ENCODE measurements around the gene RNU5D-1. TPM values are rescaled to one million over a fixed set of nuclear protein-coding genes. Genes with fewer than 3 reads are reported as not detected.
A peak's percentile ranks its signal among the peaks of the same experiment; 100 is the strongest.

The RNU5D-1 gene
- total and polyA plus RNA-seq, 10 of the 15 experiments (the other 5 are each of a cell fraction or from before 2014, with no cell fraction given): not detected

- TF ChIP-seq, protein P1, sequence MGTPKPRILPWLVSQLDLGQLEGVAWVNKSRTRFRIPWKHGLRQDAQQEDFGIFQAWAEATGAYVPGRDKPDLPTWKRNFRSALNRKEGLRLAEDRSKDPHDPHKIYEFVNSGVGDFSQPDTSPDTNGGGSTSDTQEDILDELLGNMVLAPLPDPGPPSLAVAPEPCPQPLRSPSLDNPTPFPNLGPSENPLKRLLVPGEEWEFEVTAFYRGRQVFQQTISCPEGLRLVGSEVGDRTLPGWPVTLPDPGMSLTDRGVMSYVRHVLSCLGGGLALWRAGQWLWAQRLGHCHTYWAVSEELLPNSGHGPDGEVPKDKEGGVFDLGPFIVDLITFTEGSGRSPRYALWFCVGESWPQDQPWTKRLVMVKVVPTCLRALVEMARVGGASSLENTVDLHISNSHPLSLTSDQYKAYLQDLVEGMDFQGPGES (IDR thresholded peaks at IDR 0.05): no peak
- TF ChIP-seq, protein P2, sequence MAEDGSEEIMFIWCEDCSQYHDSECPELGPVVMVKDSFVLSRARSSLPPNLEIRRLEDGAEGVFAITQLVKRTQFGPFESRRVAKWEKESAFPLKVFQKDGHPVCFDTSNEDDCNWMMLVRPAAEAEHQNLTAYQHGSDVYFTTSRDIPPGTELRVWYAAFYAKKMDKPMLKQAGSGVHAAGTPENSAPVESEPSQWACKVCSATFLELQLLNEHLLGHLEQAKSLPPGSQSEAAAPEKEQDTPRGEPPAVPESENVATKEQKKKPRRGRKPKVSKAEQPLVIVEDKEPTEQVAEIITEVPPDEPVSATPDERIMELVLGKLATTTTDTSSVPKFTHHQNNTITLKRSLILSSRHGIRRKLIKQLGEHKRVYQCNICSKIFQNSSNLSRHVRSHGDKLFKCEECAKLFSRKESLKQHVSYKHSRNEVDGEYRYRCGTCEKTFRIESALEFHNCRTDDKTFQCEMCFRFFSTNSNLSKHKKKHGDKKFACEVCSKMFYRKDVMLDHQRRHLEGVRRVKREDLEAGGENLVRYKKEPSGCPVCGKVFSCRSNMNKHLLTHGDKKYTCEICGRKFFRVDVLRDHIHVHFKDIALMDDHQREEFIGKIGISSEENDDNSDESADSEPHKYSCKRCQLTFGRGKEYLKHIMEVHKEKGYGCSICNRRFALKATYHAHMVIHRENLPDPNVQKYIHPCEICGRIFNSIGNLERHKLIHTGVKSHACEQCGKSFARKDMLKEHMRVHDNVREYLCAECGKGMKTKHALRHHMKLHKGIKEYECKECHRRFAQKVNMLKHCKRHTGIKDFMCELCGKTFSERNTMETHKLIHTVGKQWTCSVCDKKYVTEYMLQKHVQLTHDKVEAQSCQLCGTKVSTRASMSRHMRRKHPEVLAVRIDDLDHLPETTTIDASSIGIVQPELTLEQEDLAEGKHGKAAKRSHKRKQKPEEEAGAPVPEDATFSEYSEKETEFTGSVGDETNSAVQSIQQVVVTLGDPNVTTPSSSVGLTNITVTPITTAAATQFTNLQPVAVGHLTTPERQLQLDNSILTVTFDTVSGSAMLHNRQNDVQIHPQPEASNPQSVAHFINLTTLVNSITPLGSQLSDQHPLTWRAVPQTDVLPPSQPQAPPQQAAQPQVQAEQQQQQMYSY (CRISPR knock-in tag; IDR thresholded peaks at IDR 0.05): no peak
Observed at GRCh38 chr1:44717156-44717555, 13.8 kb downstream of the RNU5D-1 start (continued).

GRCh38 chr1:44714944-44715571 is 15.9 kb downstream of the RNU5D-1 start:
- in situ Hi-C loops (cut with MboI): loop anchor here (5.0 kb wide), 1 partner anchor 587 kb away; no protein-coding TSS in a partner anchor
- H3K36me3 ChIP-seq (ENCODE audit: control insufficient read depth in 2 of 2, insufficient read depth in 2 of 2, low read length in 1 of 2): no peaks in the 10 kb centered on the region
- SMC1A ChIA-PET (ENCODE audit: uncharacterized antibody, unreplicated experiment): interaction anchor here (1.4 to 9.8 kb wide), 4 partner anchors 16 to 43 kb away, joined by 3 to 73 read pairs (median 5); partner anchors contain the start of gene RNU5D-1
- no peaks in the 10 kb centered on the region for H3K79me2 ChIP-seq (ENCODE audit: control insufficient read depth, insufficient read depth, low read length)
- intact Hi-C loops (cut with micrococcal nuclease; ENCODE audit: unreplicated experiment): loop anchor here (2.0 kb wide), 1 partner anchor 40 kb away; the partner anchor contains the start of genes ARMH1 and TMEM53
- RAD21 ChIA-PET (ENCODE audit: unreplicated experiment): interaction anchor here (0.8 to 3.9 kb wide), 2 partner anchors 14 to 296 kb away, joined by 4 to 17 read pairs; partner anchors contain the start of genes HECTD3 and RNU5D-1
- POLR2A ChIA-PET: interaction anchor here (0.8 to 9.8 kb wide), 2 partner anchors 15 to 92 kb away, joined by 4 to 110 read pairs; partner anchors contain the start of genes DYNLT4 and RNU5D-1
- FAIRE-seq: peak; percentile 100
- peak; percentile 75 for ATAC-seq
- no peak overlapping the region for H3K4me3 ChIP-seq
- CTCF ChIA-PET: interaction anchor here (0.6 to 12.6 kb wide), 12 partner anchors 14 to 774 kb away, joined by 3 to 175 read pairs (median 4); partner anchors contain the start of genes ARMH1, RNU5D-1 and UROD
- H3K9me3 ChIP-seq (replicated peaks; ENCODE audit: control insufficient read depth, insufficient read depth, low read length): no peaks in the 10 kb centered on the region
- peak; percentile 71 for DNase-seq (ENCODE audit: low read depth, low spot score)
- no peaks in the 10 kb centered on the region for H4K20me1 ChIP-seq (ENCODE audit: control insufficient read depth, insufficient read depth)
- H3K4me1 ChIP-seq (ENCODE audit: control insufficient read depth, insufficient read depth, low read length): peaks cover 56% of the 10 kb centered on the region
- BruUV-seq (replicated peaks): no TSS peak
- peak overlapping the region; percentile 70 for H3K4me2 ChIP-seq (ENCODE audit: control insufficient read depth, insufficient read depth)
- H2AFZ ChIP-seq (ENCODE audit: control insufficient read depth, low read depth, low read length): peak overlapping the region; percentile 94
- under 1% methylated on average over 9 of the region's 9 CpGs for WGBS (ENCODE audit: insufficient coverage, insufficient replicate concordance, low lambda C conversion rate, missing lambda C conversion rate)
- peak overlapping the region; percentile 38 for H3K9ac ChIP-seq (ENCODE audit: control insufficient read depth, insufficient read depth, low read length)
- peak overlapping the region; percentile 61 for H3K27ac ChIP-seq (ENCODE audit: control insufficient read depth, insufficient read depth)
- H3K27me3 ChIP-seq (replicated peaks in 1 of 2; ENCODE audit: control insufficient read depth in 2 of 2, insufficient read depth in 2 of 2, low read length in 1 of 2): no peaks in the 10 kb centered on the region
- TF ChIP-seq NFYA (IDR thresholded peaks at IDR 0.05; ENCODE audit: borderline replicate concordance, low read depth, low read length): no peak
- TF ChIP-seq, protein P3, sequence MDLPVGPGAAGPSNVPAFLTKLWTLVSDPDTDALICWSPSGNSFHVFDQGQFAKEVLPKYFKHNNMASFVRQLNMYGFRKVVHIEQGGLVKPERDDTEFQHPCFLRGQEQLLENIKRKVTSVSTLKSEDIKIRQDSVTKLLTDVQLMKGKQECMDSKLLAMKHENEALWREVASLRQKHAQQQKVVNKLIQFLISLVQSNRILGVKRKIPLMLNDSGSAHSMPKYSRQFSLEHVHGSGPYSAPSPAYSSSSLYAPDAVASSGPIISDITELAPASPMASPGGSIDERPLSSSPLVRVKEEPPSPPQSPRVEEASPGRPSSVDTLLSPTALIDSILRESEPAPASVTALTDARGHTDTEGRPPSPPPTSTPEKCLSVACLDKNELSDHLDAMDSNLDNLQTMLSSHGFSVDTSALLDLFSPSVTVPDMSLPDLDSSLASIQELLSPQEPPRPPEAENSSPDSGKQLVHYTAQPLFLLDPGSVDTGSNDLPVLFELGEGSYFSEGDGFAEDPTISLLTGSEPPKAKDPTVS (IDR thresholded peaks at IDR 0.05; ENCODE audit: low read depth, low read length): no peak
- TF ChIP-seq RFX5 (IDR thresholded peaks at IDR 0.05; ENCODE audit: low read depth, low read length): no peak
- no peak for TF ChIP-seq RB1 (IDR thresholded peaks at IDR 0.05; ENCODE audit: borderline replicate concordance)
- TF ChIP-seq SMAD1 (IDR thresholded peaks at IDR 0.05; ENCODE audit: low read depth, partially characterized antibody): no peak
- TF ChIP-seq, protein P4, sequence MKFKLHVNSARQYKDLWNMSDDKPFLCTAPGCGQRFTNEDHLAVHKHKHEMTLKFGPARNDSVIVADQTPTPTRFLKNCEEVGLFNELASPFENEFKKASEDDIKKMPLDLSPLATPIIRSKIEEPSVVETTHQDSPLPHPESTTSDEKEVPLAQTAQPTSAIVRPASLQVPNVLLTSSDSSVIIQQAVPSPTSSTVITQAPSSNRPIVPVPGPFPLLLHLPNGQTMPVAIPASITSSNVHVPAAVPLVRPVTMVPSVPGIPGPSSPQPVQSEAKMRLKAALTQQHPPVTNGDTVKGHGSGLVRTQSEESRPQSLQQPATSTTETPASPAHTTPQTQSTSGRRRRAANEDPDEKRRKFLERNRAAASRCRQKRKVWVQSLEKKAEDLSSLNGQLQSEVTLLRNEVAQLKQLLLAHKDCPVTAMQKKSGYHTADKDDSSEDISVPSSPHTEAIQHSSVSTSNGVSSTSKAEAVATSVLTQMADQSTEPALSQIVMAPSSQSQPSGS (IDR thresholded peaks at IDR 0.05; ENCODE audit: low read length): no peak
- peak; percentile 75 for TF ChIP-seq RAD21 (IDR thresholded peaks at IDR 0.05; ENCODE audit: insufficient read depth, low read depth, low read length)
- peak; percentile 67 for TF ChIP-seq EED (IDR thresholded peaks at IDR 0.05; ENCODE audit: low read depth)
- TF ChIP-seq RUNX3 (IDR thresholded peaks at IDR 0.05; ENCODE audit: low read length): peak; percentile 74
- TF ChIP-seq IKZF2 (IDR thresholded peaks at IDR 0.05): peak in 1 of 2 experiments; percentile 35; a peak in 2 of 4 replicates
